GM21529 (cell line): ENCODE data around the gene FN1.

Experiments
- ATAC-seq: cut with Tn5 transposase; IDR thresholded peaks from one replicate; pipeline ENCODE4 v1.9.1; 2021; ENCODE audit not compliant: unreplicated experiment

The FN1 gene

DNA sequence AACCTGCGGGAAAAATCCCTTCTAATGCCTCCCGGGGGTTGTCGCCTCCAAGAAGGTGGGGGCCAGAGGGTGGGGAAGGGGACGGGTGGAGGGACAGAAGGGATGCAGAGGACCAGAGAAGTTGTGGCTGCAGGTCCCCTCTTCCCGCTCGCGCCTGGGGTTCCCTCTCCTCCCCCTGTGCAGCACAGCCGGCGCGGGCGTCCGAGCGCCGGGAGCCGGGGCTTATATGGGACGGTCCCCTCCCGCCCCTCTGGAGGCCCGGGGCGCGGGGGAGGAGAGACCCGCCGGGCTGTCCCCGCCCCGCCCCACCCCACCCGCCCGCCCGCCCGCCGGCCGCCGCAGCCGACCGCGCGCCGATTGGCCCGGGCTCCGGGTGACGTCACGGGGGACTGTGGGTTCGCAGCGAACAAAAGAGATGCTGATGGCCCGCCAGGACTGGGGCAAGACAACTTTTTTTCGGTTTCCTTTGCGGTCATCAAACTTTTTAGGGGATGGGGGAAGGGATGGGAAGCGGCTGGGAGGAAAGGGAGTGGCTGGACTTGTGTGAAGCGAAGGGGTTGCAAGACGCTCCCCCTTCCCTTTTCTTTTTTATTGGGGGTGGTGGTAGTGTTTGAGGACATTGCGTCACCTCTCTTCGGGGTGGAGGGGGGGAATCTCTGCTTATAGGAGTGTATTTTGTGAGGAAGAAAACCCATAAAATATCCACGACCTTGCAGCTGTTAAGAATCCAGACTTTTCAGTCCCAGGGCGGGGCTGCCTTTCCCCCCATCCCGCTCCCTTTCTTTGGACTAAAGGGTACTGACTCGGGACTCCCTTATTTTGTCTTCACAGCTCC is at the start of gene FN1:
Gene FN1, minus strand, starts transcription at position 199 of the 835 bp plus-strand sequence. CDS start 266 bp downstream, outside the sequence.
- peak; percentile 79 for ATAC-seq

DNA sequence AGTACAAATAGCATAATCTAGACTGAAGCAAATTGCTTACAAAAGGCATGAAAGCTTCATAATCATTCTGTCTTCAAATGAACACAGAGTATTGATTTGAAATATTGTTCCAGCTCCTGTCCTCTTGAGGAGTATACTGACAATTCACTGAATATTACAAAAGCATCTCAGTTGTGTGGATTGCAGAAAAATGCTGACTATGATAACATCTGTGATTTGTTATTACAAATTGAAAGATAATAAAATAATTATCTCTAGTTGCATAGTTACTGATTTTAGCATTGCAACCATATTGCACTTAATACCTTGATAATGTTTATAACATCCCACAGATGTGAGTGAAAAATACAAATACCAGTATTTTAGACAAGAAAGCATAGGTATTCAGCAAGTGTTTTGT is 49.2 kb upstream of the FN1 start:
- ATAC-seq, result no peak

DNA sequence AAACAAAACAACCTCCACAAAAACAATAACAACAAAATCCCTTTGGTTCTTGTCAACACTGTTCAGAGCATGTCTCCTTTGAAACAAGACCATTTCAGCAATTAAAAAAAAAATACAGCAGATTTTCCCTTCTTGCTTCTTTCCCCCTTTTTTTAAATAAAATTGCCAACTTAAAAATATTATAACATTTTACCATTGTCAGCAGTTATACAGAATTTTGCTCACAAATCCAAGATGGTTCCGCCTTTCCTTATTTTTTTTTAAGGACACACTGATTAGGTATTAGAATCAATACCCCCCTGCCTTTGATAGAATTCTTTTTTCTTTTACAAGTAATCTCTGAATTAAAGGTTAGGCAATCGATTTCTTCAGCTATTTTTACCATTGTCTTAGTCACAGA is 48.7 kb upstream of the FN1 start:
- no peak for ATAC-seq

DNA sequence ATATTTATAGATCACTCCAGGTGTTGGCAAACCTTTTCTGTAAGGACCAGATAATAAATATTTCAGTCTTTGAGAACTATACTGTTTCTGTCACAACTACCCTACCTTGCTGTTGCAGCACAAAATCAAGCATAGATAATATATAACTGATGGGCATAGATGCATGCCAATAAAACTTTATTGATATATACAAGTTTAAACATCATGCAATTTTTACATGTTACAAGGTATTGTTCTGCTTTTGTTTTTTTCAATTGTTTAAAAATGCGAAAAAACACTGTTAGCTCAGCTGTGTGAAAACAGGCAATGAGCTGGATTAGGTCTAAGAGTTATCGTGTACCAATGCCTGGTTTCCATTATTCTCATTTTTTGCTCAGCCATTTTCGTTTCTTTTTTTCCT is 47.6 kb upstream of the FN1 start:
- ATAC-seq, result no peak

DNA sequence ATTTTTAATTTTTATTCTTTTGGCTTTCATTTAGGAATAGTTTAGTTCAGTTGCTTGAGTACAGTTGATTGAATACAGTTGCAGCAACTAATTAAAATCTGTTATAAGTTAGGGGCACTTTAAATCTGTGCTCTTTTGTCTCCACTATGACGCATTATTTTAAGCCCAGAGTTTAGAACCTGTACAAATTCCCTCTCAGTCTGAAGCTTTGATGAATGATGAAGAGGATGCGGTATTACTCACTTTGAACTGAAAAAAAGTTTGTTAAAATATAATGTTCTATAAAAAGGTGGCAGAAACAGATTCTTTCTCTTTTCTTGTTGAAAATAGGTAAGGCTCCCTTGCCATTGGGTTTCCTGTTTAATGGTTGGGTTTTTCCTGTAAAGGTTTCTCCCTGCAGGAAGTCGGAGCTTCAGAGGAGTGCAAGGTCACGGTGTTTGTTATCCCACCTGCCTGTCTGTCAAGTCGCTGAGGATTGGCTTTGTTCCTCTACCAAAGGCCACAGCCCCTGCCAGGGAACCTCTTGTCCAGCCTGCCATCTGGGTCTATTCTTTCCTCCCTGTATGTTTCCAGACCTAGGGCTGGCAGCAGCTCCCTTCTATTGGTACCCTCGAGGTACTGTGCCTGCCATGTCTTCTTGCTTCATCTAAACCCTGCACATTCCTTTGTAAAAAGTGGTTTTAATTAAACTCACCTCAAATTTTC is 43.8 kb upstream of the FN1 start:
- ATAC-seq, result no peak

DNA sequence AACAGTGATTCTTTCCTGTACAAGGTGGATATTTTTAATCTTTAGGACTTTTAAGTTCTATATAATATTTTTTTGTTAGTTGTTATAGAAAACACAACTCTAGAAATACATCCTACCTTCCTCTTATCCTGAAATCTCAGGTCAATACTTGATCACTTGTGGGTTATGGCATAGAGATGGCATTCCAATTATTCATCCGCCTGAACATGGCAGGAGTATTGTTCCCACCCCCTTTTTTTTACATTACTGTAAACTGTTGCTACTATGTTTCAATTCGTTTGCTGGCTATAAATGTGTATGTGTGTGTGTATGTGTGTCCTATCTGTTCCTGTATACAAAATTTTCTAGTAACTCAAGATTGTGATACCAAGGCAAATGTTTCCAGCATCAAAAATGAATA is 43.3 kb upstream of the FN1 start:
- ATAC-seq, result no peak

DNA sequence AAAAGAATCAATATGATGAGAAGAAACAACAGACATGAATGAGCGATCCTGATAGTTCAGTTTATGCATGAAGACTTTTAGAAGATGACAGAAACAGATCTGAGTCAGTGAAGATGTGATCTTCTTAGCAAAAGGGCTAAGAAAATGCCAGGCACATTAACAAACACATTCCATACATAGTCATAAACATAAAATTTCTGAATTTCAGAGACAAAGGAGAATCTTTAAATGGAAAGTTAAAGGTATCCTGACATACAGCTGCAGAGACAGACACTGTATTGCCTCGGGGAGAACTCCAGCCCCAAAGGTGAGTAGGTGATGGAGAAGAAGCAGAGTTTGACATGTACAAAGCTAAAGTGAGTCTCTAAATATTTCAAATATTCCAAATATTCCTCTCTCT is 40.6 kb upstream of the FN1 start:
- no peak for ATAC-seq

DNA sequence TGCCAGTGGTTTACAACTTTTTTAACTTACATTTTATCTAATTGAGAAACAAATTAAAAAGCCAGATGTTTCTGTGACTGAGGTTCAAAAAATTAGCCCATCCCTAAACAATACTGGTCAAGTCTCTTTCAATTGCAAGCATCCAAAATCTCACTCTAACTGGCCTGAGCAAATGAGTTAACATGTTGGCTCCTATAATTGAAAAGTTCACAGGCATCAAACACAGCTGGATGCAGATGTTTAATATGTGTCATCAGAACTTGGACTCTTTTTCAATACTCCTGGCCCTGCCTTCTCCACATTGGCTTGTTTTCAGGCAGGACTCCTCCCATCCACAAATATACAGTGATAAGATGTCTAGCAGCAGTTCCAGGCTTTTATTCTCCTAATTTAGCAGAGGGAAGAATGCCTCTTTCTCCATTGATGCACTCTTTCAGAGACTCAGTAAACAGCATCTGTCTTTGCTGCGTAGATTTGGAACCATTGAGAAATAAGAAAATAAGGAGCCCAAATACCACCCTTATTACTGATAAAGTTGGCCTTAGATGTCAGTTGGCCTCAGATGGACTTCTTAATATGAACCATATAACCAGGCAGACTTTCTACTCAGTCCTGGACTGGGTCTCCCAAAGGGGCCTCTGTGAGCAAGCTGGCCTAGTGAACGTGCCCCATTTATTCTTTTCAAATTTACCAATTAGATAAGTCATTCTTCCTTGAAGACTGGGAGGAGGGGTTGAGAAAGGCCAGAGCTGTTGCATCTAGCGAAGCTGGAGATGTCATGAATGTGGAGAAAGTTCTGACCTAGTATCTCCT is 30.4 kb upstream of the FN1 start:
- ATAC-seq, result no peak

DNA sequence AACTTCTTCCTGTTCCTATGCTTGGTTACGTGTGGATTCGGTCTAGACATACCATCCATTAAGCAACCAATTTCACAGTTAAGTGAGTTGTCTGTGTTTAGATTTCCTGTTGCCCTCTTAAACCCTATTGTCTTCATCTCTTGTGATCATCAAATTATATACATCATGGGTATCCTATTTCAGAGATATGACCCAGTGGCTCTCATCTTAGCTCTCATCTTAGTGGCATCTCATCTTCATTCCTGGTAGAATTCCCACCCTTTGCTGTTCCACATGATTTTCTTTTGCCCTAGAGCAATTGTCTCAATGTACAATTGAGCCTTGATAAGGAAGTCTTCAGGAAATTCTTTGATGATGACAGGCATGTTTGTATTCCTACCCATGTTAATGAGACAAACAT is 29.4 kb upstream of the FN1 start:
- ATAC-seq, result no peak

DNA sequence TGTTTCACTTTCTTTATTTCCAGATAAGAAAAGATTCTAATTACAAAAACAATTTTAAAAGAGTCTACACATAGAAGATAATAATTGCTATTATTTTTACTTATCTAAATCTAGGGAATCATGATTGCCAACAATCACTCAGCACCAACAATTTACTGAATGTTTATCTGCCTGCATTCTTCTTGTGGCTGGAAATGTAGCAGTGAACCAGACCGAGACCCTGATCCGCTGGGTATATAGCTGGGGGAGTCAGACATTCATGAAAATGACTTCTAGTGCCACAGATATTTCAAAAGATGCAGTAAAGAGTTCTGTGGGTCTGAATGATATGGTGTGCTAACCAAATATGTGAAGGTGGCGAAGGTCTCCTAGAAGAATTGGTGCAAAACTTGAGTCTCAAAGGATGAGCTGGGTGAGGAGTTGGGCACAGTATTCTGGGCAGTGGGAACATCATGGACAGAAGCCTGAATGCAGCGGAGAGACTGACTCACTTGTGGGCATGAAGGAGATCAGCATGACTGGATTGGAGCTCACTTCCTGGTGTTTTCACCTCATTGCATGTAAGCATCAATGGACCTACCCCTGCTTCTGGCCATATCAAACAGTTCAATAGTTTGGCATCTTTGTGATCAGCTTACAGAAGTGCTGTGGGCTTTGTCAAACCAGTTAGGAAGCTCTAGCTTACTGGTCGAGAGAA is 26.1 kb upstream of the FN1 start:
- ATAC-seq, result no peak

DNA sequence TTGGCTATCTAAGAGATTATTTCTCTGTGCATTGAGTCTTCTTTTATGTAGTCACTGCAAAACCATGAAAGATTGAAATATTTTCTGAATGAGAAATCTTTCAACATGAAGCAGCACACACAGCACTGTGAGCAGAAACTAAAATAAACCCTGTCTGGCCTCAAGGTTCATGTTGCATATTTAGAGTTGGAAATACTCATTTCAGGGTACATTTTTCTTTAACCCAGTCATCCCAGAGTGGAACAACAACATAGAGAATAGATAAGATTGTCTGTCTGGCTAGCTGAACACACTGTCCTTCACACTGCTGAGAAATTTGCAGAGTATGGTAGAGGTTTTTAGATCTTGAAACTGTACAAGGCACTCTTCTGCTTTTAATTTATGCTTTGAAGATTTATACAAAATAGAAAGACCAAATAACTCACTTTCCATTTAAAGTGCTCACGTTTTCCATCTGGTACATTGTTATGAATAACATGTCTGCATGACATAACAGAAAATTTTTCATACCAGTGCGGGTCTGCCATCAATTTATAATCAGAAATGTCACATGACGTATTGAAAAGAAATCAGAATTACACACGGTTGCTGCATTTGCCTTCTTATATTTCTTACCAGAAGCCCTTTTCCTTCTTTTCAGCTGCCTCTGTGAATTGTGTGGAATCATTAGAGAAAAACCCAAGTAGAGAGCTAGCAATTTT is 25.0 kb upstream of the FN1 start:
- ATAC-seq, result no peak

DNA sequence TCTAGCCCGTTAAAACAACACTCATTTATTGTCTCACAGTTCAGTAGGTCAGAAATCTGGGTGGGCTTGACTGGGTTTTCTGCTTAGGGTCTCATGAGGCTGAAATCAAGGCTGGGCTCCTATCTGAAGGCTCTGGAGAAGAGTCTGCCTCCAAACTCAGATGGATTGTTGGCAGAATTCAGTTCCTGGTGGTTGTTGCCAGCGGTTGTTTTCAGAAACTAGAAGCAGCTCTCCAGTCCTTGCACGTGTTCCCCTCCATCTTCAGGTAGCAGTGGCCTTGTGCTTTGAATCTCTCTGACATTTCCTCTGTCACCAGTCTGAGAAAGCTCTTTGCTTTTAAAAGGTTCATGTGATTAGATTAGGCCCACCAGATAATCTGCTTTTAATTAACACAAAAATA is 20.1 kb upstream of the FN1 start:
- ATAC-seq, result no peak

DNA sequence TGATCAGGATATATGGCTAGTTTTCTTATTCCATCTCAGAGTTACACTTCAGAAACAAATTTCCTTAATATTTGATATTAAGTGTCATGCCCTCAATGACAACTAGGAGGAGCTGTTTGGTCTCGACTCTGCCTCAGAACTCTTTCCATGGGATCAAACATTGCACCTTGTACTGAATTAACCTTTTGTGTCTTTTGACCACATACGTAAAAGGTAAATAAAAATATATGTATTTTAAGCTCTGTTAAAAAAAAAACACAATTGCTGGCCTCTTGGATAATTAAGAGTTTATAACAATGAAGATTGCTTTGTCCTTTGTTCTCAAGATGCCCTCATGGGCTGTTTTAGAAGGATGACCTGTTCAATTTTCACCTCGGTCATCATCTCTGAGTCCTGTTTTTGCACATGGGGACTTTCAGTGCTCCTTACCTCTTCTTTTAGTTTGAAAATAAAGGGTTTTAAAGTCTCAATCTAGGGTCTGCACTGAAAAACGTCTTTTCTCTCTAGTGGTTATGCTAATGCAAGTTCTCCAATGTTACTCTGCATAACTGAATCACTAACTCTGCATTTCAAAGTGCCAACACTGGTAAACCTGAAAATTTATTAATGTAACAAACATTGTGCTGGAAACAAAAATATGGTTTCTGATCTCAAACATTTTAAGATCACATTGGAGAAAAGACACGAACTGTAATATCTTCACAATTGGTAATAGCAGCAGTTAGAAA is 18.8 kb upstream of the FN1 start:
- peak; percentile 78 for ATAC-seq

DNA sequence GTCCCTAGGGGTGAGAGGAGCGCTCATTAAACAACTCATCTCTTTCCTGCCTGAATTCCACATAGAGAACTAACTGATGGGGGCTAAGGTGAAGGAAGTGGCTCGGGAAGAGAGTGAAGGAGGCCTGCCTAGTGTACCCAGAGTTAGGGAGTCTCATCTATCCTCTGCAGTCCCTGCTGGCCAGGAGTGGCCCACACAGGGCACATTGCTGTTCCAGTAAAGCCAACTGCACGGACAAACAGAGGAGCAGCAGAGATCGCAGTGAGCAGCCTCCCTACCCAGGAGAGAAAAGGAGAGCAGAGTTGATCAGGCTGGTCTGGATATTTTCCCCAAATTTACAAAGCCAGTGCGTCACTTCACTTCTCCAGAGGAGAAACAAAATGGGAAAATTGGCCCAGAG is 16.9 kb upstream of the FN1 start:
- no peak for ATAC-seq

DNA sequence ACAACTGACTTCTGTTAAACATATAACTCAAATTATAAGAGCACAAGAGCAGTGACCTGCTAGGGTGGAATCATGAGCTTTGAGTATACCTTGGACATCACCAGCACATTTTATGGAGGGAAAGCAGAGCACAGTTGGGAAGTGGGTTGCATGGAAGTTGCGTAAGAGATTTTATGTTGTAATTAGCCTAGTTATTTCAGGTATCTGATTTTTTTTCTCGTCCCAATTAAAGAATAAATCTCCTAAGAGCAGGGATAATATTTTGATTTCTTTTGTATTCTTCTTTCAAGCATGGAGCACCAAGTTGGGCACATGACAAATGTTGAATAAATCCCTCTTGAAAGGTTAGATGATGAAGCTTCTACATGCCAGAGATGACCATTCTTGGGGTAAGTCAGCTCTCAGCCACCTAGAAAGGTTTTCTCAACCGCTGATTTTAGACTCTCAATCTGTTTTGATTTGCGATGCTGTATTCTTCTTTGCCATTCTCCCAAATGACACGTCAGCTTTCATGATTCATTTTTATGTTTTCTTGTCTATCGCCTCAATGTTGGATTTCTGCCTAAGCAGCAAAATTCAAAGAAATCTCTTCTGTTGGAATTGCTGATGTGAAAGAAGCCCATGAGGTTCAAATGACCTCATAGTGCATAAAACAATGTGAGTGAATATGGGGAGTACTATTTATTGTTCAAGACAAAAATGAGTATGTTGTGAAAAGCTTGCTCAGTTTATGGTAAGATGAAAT is 15.3 kb upstream of the FN1 start:
- no peak for ATAC-seq

DNA sequence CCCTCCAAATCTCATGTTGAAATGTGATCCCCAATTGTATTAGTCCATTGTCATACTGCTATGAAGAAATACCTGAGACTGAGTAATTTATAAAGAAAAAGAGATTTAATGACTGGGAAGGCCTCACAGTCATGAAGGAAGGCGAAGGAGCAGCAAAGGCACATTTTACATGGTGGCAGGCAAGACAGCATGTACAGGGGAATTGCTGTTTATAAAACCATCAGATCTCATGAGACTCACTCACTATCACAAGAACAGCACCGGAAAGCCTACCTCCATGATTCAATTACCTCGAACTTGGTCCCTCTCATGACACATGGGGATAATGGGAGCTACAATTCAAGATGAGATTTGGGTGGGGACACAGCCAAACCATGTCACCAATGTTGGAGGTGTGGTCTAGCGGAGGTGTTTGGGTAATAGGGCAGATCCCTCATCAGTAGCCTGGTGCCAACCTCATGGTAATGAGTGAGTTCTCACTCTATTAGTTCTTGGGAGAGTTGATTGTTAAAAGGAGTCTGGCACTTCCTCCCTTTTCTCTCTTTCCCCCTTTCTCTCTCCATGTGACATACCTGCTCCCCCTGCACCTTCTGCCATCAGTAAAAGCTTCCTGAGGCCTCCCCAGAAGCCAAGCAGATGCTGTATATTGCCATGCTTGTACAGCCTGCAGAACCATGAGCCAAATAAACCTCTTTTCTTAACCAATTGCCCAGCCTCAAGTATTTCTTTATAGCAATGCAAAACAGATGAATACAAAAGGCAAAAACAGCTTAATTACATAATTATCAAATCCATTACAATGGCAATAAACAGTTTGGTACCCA is 14.5 kb upstream of the FN1 start:
- ATAC-seq, result no peak

DNA sequence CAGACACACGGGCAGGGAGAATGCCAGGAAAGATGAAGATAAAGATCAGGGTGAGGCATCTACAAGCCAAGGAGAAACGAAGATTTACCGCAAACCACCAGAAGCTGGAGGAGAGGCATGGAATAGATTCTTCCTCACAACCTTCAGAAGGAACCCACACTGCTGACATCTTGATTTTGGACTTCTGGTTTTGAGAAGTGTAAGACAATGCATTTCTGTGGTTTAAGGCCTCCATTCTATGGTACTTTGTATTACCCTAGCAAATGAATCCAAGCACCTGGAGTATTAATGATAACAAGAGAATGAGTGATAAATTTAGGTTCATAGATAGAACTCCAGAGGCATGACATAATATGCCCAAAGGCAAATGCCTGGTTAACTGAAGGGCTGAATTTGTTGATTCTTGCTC is 11.8 kb upstream of the FN1 start:
- no peak for ATAC-seq

DNA sequence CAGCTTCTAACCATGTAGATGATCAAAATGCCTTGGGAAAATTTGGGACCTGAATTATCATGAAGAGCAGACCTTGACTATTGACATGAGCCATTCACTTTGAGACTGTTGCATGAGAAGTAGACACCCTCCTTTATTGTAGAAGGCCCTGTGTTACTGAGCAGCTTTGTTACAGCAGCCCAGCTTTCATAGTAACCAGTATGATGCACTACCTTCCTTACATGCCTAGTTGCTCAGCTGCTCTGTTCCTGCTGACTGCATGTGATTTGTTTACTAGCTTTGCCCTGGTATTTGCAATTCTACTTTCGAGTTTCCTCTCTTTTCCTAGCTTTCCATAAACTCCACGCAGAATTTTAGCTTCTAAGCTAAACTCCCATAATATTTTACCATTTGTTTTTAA is 11.2 kb upstream of the FN1 start:
- no peak for ATAC-seq
